Breast epithelium (tissue), 3 donors: ENCODE results near the gene CHCHD4.

Experiments
- POLR2AphosphoS5 ChIP-seq, 3 donors: sonication (generic); formaldehyde crosslinking; IDR thresholded peaks; one replicate each; pipeline ENCODE4 v1.6.1; 2017; ENCODE audit warnings: antibody characterized with exemption in 3 of 3
- TF ChIP-seq, protein P1 (sequence below), 3 donors: fragments of 450-650 bp; IDR thresholded peaks; one replicate each; pipeline ENCODE4 v1.5.1; 2016 to 2017; ENCODE audit warnings: antibody characterized with exemption in 3 of 3, mild to moderate bottlenecking in 3 of 3, moderate library complexity in 3 of 3

DNA sequence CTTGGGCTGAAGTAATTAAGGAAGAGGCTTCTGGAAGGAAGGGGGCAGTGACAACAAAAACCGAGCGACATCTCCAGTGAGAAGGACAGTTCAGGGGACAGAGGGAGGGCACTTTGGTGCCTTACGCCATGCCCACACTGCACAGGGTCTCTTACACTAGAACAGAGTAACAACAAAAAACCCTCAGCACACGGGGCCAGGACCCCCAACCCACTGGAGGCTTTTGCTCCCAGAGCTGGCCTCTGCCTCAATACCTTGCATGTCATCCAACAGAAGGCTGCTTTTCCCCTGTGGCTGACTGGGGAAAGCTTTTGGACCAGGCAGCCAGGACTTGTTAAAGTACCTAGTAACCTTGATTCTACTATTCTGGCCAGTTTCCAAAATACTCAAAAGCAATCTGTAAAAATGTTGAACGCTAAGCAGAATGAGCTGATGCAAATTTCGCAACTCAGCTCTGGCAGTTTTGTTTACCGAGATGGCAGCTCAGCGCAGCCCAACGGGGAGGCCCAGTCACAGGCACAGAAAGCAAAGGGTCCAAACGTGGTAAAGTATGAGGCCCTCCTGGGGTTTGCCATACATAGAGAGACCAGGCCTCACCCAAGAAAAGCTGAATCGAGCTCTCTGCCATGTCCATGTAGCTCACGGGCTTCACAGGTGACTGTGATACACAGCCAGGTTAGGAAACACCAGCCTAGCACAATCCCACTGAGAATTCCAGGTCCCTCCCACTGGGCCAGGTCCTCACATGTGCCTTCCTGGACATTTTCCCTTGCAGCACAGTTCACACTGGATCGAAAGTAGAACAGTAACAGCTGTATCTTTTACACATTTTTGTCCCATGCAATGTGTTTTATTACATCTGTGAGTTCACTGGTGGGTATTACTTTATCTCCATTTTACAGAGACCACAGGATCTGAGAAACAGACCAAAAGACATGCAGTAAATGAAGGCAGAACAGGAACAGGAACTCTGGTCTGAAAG is 6.0 kb downstream of the CHCHD4 start:
- no peak for TF ChIP-seq POLR2AphosphoS5 (IDR thresholded peaks at IDR 0.05)
- TF ChIP-seq, protein P1, sequence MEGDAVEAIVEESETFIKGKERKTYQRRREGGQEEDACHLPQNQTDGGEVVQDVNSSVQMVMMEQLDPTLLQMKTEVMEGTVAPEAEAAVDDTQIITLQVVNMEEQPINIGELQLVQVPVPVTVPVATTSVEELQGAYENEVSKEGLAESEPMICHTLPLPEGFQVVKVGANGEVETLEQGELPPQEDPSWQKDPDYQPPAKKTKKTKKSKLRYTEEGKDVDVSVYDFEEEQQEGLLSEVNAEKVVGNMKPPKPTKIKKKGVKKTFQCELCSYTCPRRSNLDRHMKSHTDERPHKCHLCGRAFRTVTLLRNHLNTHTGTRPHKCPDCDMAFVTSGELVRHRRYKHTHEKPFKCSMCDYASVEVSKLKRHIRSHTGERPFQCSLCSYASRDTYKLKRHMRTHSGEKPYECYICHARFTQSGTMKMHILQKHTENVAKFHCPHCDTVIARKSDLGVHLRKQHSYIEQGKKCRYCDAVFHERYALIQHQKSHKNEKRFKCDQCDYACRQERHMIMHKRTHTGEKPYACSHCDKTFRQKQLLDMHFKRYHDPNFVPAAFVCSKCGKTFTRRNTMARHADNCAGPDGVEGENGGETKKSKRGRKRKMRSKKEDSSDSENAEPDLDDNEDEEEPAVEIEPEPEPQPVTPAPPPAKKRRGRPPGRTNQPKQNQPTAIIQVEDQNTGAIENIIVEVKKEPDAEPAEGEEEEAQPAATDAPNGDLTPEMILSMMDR (IDR thresholded peaks at IDR 0.05) = no peak
